GM12878 (cell line): ENCODE results near the gene SLC22A23. TPM values are rescaled to one million over a fixed set of nuclear protein-coding genes. Genes with fewer than 3 reads are reported as not detected.

Source experiments
- ATAC-seq: fragments of 200-7000 bp; cut with Tn5 transposase; 3 replicates; pipeline ENCODE4 v1.9.1; 2020; ENCODE audit warnings: mild to moderate bottlenecking, moderate library complexity
- BruUV-seq: library from RNA; stranded (reverse); fragments of 400-500 nt; replicated peaks from 2 replicates; lab custom pipeline; 2021; lab: Mats Ljungman, UMichigan
- CTCF ChIA-PET: fragments of 300-600 bp; sonication (Branson Sonifier 250); formaldehyde crosslinking; extraction: SDS; loops from one replicate; lab custom pipeline; 2021; ENCODE audit warnings: inconsistent platforms; lab: Yijun Ruan, JAX
- POLR2A ChIA-PET: fragments of 350-600 bp; formaldehyde crosslinking; extraction: SDS; loops from one replicate; lab custom pipeline; 2021; ENCODE audit warnings: inconsistent platforms; lab: Charles Lee
- RAD21 ChIA-PET: fragments of 300-600 bp; sonication (Branson Sonifier 250); formaldehyde crosslinking; loops from one replicate; lab custom pipeline; 2023; ENCODE audit warnings: antibody characterized with exemption; ENCODE audit not compliant: unreplicated experiment; lab: Charles Lee
- SMC1A ChIA-PET: fragments of 300-600 bp; sonication (Branson Sonifier 250); formaldehyde crosslinking; loops from one replicate; lab custom pipeline; 2023; ENCODE audit not compliant: unreplicated experiment, uncharacterized antibody; lab: Charles Lee
- DNase-seq: peaks from one replicate; pipeline ENCODE4 v3.0.0-alpha.2; 2011; ENCODE audit warnings: low read depth, low spot score
- FAIRE-seq: peaks from 3 replicates; lab custom pipeline; 2011; peaks lifted over from hg19 to GRCh38; lab: Jason Lieb, UNC
- H2AFZ ChIP-seq: 2 replicates; pipeline ENCODE4 v1.6.0; 2011; ENCODE audit warnings: low read depth, low read length, control low read depth; ENCODE audit not compliant: control insufficient read depth
- H3K27ac ChIP-seq: 2 replicates; pipeline ENCODE4 v1.5.1; 2011; ENCODE audit warnings: control low read depth; ENCODE audit not compliant: control insufficient read depth, insufficient read depth
- H3K27me3 ChIP-seq, 2 experiments: replicated peaks in 1 of 2; 2 replicates each; pipeline versions ENCODE4 v1.6.0 to v1.6.1; 2011; ENCODE audit warnings: low read length in 1 of 2; ENCODE audit not compliant: control insufficient read depth in 2 of 2, insufficient read depth in 2 of 2
- H3K36me3 ChIP-seq, 2 experiments: 2 replicates each; pipeline ENCODE4 v1.5.1; 2011; ENCODE audit warnings: low read length in 1 of 2; ENCODE audit not compliant: control insufficient read depth in 2 of 2, insufficient read depth in 2 of 2
- H3K4me1 ChIP-seq: 2 replicates; pipeline ENCODE4 v1.6.1; 2011; ENCODE audit warnings: mild to moderate bottlenecking, low read length, moderate library complexity, mixed read lengths; ENCODE audit not compliant: control insufficient read depth, insufficient read depth
- H3K4me2 ChIP-seq: 2 replicates; pipeline ENCODE4 v1.6.0; 2011; ENCODE audit warnings: control low read depth; ENCODE audit not compliant: control insufficient read depth, insufficient read depth
- H3K4me3 ChIP-seq: fragments of 200-600 bp; sonication (generic); 2 replicates; pipeline ENCODE4 v1.5.1; 2016
- H3K79me2 ChIP-seq: 2 replicates; pipeline ENCODE4 v1.6.0; 2011; ENCODE audit warnings: low read length; ENCODE audit not compliant: control insufficient read depth, insufficient read depth
- H3K9ac ChIP-seq: 2 replicates; pipeline ENCODE4 v1.8.0; 2011; ENCODE audit warnings: low read length, control low read depth, mixed read lengths; ENCODE audit not compliant: control insufficient read depth, insufficient read depth
- H3K9me3 ChIP-seq: replicated peaks from 3 replicates; pipeline ENCODE4 v1.5.1; 2011; ENCODE audit warnings: mild to moderate bottlenecking, low read length; ENCODE audit not compliant: control insufficient read depth, insufficient read depth
- H4K20me1 ChIP-seq: 2 replicates; pipeline ENCODE4 v1.6.0; 2011; ENCODE audit not compliant: control insufficient read depth, insufficient read depth
- BHLHE40 ChIP-seq, 2 experiments: fragments of 450-650 bp in 1 of 2; IDR thresholded peaks; 2 replicates each; pipeline ENCODE4 v1.6.1; 2011 to 2017; ENCODE audit warnings: low read depth in 2 of 2, borderline replicate concordance in 1 of 2, improper control_type of control experiment in 1 of 2, low read length in 1 of 2, mild to moderate bottlenecking in 1 of 2
- CBX3 ChIP-seq: fragments of 200-600 bp; sonication (generic); IDR thresholded peaks from 2 replicates; pipeline ENCODE4 v1.6.1; 2016; ENCODE audit warnings: low read depth, borderline replicate concordance
- MTA2 ChIP-seq: fragments of 450-650 bp; IDR thresholded peaks from 2 replicates; pipeline ENCODE4 v1.6.1; 2016; ENCODE audit warnings: low read depth, mild to moderate bottlenecking, moderate library complexity
- NRF1 ChIP-seq: conservative IDR thresholded peaks from 2 replicates; pipeline ENCODE4 v1.6.1; 2011; ENCODE audit warnings: mild to moderate bottlenecking, low read depth, low read length, improper control_type of control experiment
- PML ChIP-seq: IDR thresholded peaks from 2 replicates; pipeline ENCODE4 v1.6.1; 2012; ENCODE audit warnings: low read length, inconsistent platforms
- ZBED1 ChIP-seq: IDR thresholded peaks from 2 replicates; pipeline ENCODE4 v1.6.1; 2016; ENCODE audit warnings: borderline replicate concordance
- ZSCAN29 ChIP-seq: fragments of 450-650 bp; IDR thresholded peaks from 2 replicates; pipeline ENCODE4 v1.6.1; 2017; ENCODE audit warnings: mild to moderate bottlenecking, moderate library complexity
- WGBS: methylation state at CpG from one replicate; pipeline ENCODE4 v1.1.6; 2016; ENCODE audit warnings: low lambda C conversion rate; ENCODE audit not compliant: insufficient replicate concordance, insufficient coverage; ENCODE audit errors: missing lambda C conversion rate; 5-methylcytosine and 5-hydroxymethylcytosine counted together
- in situ Hi-C: fragments of 300-500 bp; cut with MboI; formaldehyde crosslinking; loops from 9 replicates; pipeline ENCODE4 v1.14.3; 2018; ENCODE audit warnings: mixed read lengths
- intact Hi-C: fragments of 100-400 bp; cut with micrococcal nuclease; formaldehyde crosslinking; loops from one replicate; pipeline ENCODE4 v1.14.2; 2022; ENCODE audit not compliant: unreplicated experiment
- polyA plus RNA-seq, 11 experiments: library from polyadenylated mRNA; depleted of rRNA in 4 of 11; unstranded in 6 of 11; stranded (reverse) in 5 of 11; fragments of >200 nt; fragmentation: Nextera tagmentation in 4 of 11; fragmentation: Illumina TruSeq in 1 of 11; extraction: Ambion mirVana in 4 of 11; extraction: Trizol in 1 of 11; gene quantifications; 1 replicate in 1 of 11; 2 replicates in 10 of 11; pipeline versions ENCODE4 v1.2.1 to v1.2.3, GENCODE V29; 2011 to 2016; ENCODE audit warnings: inconsistent platforms in 2 of 11, missing spikeins in 2 of 11, low read depth in 1 of 11
- total RNA-seq, 4 experiments: library from RNA; depleted of rRNA in 3 of 4; stranded (reverse); fragments of >200 nt in 3 of 4; fragmentation: Illumina TruSeq in 1 of 4; extraction: Trizol in 1 of 4; gene quantifications; 2 replicates each; pipeline versions ENCODE4 v1.2.1 to v1.2.3, GENCODE V29; 2013 to 2021
- TF ChIP-seq, protein P1 (sequence below): IDR thresholded peaks from 2 replicates; pipeline ENCODE4 v1.6.1; 2012; ENCODE audit warnings: low read depth, low read length, improper control_type of control experiment
- TF ChIP-seq, protein P2 (sequence below): IDR thresholded peaks from 2 replicates; pipeline ENCODE4 v1.6.1; 2011; ENCODE audit warnings: mild to moderate bottlenecking, low read depth, low read length, moderate library complexity; ENCODE audit not compliant: insufficient replicate concordance

Gene SLC22A23
- total and polyA plus RNA-seq, 10 of the 15 experiments (the other 5 are each of a cell fraction or from before 2014, with no cell fraction given) = 0.20 to 2.4 (median 0.74) TPM

DNA sequence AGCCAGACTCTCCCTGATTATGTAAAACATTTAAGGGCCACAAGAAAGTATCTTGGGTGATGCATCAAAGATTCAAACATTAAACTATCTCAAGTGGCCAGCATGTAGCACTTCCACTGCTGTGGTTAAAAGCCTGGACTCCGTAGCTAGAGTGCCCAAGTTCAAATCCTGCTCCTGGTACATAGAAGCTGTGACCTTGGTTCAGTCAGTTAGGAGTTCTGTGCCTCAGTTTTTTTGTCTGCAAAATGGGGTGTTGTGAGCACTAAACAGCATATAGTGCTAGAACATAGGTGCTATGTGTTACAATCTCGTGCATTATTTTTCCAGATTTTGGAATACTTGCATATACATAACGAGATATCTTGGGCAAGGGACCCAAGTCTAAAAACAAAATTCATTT, 129.4 kb downstream of the SLC22A23 start:
- no peaks in the 10 kb centered on the region for H3K9me3 ChIP-seq
- no peaks in the 10 kb centered on the region for H4K20me1 ChIP-seq
- no peak overlapping the region for H3K4me3 ChIP-seq
- in situ Hi-C loops = no loop called here
- SMC1A ChIA-PET = interaction anchor here (1.1 to 1.3 kb wide), 2 partner anchors 12 to 18 kb away, joined by 3 to 4 read pairs; no protein-coding TSS in a partner anchor
- BruUV-seq = no TSS peak
- RAD21 ChIA-PET = no interaction called here
- TF ChIP-seq, protein P1, sequence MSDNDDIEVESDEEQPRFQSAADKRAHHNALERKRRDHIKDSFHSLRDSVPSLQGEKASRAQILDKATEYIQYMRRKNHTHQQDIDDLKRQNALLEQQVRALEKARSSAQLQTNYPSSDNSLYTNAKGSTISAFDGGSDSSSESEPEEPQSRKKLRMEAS = no peak
- TF ChIP-seq, protein P2, sequence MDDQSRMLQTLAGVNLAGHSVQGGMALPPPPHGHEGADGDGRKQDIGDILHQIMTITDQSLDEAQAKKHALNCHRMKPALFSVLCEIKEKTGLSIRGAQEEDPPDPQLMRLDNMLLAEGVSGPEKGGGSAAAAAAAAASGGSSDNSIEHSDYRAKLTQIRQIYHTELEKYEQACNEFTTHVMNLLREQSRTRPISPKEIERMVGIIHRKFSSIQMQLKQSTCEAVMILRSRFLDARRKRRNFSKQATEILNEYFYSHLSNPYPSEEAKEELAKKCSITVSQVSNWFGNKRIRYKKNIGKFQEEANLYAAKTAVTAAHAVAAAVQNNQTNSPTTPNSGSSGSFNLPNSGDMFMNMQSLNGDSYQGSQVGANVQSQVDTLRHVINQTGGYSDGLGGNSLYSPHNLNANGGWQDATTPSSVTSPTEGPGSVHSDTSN = no peak
- TF ChIP-seq MTA2 (no peak), ZBED1 (no peak), ZSCAN29 (no peak), PML (no peak), BHLHE40 (IDR thresholded peaks at IDR 0.05; ENCODE audit: borderline replicate concordance in 1 of 2, low read depth in 2 of 2, low read length in 1 of 2) (no peak), CBX3 (no peak), NRF1 (no peak)
- TF ChIP-seq, all 136 proteins: peak for 0
- Histone ChIP-seq H3K9ac (no peak overlapping the region), H3K79me2 (no peaks in the 10 kb centered on the region), H3K27ac (no peak overlapping the region), H3K36me3 (no peaks in the 10 kb centered on the region), H2AFZ (no peak overlapping the region), H3K4me2 (no peak overlapping the region), H3K27me3 (no peaks in the 10 kb centered on the region; a peak in 1 of 4 replicates), H3K4me1 (peaks cover 5% of the 10 kb centered on the region)
- ATAC-seq (no peak), DNase-seq (no peak), FAIRE-seq (no peak)
- ChIA-PET CTCF (no interaction called here), POLR2A (no interaction called here)
- WGBS = 15% methylated on average over 3 of the region's 3 CpGs
- intact Hi-C loops = no loop called here
